ENCODE measurements around the gene DGCR8.

GRCh38 chr22:20158391-20159036, 78.5 kb downstream of the DGCR8 start:
- TF ChIP-seq, protein P1, sequence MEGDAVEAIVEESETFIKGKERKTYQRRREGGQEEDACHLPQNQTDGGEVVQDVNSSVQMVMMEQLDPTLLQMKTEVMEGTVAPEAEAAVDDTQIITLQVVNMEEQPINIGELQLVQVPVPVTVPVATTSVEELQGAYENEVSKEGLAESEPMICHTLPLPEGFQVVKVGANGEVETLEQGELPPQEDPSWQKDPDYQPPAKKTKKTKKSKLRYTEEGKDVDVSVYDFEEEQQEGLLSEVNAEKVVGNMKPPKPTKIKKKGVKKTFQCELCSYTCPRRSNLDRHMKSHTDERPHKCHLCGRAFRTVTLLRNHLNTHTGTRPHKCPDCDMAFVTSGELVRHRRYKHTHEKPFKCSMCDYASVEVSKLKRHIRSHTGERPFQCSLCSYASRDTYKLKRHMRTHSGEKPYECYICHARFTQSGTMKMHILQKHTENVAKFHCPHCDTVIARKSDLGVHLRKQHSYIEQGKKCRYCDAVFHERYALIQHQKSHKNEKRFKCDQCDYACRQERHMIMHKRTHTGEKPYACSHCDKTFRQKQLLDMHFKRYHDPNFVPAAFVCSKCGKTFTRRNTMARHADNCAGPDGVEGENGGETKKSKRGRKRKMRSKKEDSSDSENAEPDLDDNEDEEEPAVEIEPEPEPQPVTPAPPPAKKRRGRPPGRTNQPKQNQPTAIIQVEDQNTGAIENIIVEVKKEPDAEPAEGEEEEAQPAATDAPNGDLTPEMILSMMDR (IDR thresholded peaks at IDR 0.05), result no peak
- no peak for TF ChIP-seq POLR2A (IDR thresholded peaks at IDR 0.05)

Measured in uterus (tissue), 2 donors.